Kidney capillary endothelial cell (primary cell): ENCODE results near the gene PCID2.
A peak's percentile ranks its signal among the peaks of the same experiment; 100 is the strongest.
"Not testable (repeated sequence)": the region's sequence is repeated elsewhere in the genome, so short reads cannot be mapped to it uniquely, and the experiment has no call there.

Experiments used
- DNase-seq: peaks from one replicate; pipeline ENCODE4 v3.0.0-alpha.2; 2018; ENCODE audit warnings: low spot score

Gene PCID2

DNA sequence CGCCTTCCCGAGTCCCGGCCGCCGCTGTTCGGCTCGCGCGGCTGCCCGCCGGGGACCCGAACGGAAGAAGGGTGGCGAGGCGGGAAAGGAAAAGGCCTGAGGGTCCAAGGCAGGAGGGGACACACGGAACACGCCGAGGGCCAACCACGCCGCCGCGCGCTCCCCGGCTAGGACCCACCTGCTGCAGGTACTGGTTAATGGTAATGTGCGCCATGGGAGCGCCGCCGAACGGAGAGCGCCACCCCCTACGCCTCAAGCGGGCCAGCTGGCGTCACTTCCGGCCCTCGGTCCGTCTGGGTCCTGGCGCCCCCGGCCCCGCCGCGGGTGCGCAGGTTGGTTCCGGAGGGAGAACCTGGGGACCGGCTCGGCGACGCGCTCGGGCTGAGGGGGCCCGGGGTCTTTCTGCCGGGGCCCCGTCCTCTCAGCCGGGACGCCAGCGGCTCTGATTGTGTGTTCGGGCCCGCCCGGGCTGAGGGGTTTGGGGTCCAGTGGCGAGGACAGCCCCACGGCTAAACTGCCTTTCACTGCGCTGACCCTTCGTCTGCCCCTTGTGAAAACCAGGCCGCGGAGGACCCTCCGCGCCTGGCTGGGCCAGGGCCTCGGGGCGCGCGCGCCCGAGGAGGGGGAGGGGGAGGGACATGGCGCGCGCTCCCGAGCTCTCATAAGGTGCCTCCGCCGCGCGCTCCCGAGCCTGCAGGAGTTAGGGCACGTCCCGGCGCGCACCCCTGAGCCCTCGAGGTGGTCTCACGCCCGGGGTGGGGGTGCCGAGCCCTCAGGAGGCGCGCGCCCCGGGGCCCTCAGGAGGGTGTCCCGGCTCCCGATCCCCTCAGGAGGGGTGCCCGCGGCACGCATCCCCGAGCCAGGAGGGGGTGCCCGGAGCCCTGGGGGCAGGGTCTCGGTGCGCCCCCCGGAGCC is at the start of gene PCID2:
Gene PCID2, minus strand, starts transcription at position 249 of the 915 bp plus-strand sequence. Its CDS starts 35 bp downstream, at position 214.
- peak; percentile 81 for DNase-seq

DNA sequence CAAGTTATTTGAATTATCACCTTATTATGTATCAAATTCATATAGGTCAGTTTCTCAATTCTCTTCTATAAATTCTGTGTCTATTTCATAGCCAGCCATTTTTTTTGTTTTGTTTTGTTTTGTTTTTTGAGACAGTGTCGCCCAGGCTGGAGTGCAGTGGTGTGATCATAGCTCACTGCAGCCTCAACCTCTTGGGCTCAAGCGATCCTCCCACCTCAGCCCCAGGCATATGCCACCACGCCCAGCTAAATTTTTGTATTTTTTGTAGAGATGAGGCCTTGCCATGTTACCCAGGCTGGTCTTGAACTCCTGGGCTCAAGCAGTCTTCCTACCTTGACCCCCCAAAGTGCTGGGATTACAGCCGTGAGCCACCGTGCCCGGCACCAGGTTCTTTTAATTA is 49.4 kb upstream of the PCID2 start:
- DNase-seq, result not testable (repeated sequence)

DNA sequence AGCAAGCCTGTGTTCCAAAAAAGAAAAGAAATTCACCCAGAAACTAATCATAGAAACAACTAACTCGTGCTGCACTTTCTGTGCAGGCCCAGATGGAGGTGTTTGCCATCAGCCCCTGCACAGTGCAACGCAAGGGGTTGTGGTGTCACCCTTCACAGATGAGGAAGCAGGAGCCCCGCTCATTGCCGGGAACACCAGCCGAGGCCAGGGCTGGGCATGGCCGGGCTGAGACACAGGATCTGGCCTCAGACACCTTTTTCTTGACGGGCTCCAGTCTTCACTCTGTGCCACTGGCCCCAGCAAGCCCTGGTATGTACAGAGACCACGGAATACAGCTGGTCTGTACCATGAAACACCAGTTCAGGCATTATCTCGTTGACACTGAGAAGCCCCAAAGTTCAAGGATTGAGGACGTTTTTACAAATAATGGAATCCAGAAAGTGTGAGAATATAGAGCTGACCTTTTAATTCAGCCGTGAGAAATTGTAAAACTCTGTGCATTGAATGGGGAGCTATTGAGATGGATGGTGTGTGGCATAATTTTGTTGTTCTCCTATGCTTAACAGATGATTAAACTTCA is 44.1 kb upstream of the PCID2 start:
- no peak for DNase-seq

GRCh38 chr13:113245849-113246796 is 37.7 kb upstream of the PCID2 start:
- DNase-seq, result no peak

DNA sequence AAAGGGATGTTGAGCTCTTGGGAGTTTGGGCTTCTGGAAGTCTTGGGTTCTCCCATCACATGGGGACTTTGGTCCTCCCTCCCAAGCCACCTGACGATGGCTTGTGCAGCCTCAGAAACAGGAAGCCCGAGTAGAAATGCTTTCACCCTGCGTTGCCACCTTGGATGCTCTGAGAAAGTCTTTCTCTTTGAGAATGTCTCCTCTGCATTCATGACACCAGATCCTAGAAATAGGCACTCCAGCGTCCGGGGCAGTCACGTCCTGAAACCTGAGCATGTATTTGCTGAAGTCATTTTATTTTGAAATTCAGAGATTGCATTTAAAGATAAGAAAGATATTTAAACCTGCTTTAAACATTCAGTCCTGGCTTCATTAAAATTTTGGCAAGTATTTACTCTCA is 35.4 kb upstream of the PCID2 start:
- no peak for DNase-seq

GRCh38 chr13:113241623-113242022 is 33.2 kb upstream of the PCID2 start:
- DNase-seq, result not testable (repeated sequence)

- no peak for DNase-seq
These were observed 31.5 kb upstream of the PCID2 start for GRCh38 chr13:113239986-113240385.

GRCh38 chr13:113239357-113239756 is 30.9 kb upstream of the PCID2 start:
- DNase-seq, result no peak

DNA sequence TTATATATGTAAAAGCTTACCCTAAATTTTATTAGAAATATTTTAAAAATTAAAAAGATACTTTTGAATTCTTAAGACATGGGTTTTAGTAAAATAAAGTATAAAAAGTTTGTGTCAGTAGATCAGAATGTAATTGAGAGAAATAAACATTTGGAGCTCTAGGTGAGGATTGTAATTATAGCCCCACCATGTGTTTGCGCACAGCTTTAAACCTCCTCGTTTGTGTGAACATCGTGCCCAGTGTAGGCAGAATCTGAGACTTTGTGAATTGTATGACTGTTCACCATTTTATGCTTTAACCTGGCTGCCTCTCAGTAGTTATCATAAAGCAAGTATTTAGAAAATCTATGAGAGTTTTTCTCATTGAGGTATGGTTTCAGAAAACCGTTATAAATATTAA is 30.1 kb upstream of the PCID2 start:
- DNase-seq, result no peak

- DNase-seq, result no peak
These were observed 24.6 kb upstream of the PCID2 start for GRCh38 chr13:113233101-113233500.

GRCh38 chr13:113232208-113233003 is 23.9 kb upstream of the PCID2 start:
- DNase-seq, result no peak

- no peak for DNase-seq
These were observed 23.1 kb upstream of the PCID2 start for GRCh38 chr13:113231306-113232207.

- no peak for DNase-seq
These were observed 21.3 kb upstream of the PCID2 start for GRCh38 chr13:113229791-113230190.

- DNase-seq, result no peak
These were observed 20.7 kb upstream of the PCID2 start for GRCh38 chr13:113229161-113229560.

- no peak for DNase-seq
These were observed 18.5 kb upstream of the PCID2 start for GRCh38 chr13:113226873-113227450.

DNA sequence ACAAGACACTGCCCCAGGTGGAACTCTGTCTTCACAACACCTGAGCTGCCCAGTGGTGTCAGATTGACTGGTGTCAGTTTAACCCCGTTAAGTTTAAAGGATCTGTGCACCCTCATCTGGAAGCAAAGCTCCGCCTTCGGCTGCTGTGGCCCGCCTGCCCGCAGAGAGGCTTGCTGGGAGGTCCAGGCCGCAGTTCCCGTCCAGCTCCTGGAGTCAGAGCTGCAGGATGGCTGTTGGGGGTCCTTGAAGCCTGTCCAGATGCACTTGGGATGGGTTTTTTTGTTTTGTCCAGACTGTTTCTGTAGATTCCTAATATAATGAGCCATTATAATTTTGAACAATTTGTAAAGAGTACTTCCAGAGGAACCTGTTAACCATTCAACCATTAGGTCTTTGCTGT is 17.0 kb upstream of the PCID2 start:
- DNase-seq, result no peak

DNA sequence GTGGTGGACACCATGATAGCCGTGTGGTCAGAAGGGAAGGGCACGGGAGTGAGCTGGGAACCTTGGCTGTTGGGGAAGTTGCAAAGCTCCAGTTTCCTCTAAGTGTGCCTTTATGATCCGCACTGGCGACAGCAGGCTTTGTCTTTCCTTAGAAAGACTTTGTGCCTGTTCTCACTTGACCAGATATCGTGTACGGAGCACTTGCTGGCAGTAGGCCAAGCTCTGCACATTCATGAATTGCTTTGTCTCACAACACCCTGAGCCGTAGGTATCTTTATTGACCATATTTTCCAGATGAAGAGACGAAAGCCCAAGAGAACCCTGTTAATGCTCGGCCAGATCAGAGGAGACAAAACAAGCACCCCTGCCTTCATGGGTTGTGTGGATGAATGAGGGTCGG is 16.0 kb upstream of the PCID2 start:
- no peak for DNase-seq

DNA sequence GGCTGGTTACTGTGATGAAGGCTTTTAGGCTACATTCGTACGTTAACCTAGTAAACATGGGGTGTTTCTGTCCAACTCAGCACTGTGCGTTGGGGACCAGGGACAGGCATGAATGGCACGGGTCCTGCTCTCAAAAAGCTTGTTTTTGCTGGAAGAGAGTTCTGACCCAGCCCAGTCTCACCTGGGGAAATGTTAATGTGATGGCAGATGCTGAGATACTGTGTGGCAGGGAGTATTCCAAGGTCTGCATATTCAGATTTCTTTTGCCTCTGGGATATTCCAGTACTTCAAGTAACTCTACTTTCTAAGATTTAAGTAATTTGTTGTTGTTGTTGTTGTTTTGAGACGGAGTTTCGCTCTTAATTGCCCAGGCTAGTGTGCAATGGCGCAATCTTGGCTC is 14.6 kb upstream of the PCID2 start:
- DNase-seq, result no peak

GRCh38 chr13:113220877-113221276 is 12.4 kb upstream of the PCID2 start:
- no peak for DNase-seq

GRCh38 chr13:113220141-113220598 is 11.7 kb upstream of the PCID2 start:
- no peak for DNase-seq
